GM19023 (cell line): ENCODE data around the gene ASPG.

ENCODE experiments used
- ATAC-seq: cut with Tn5 transposase; IDR thresholded peaks from one replicate; pipeline ENCODE4 v1.9.1; 2021; ENCODE audit warnings: mild to moderate bottlenecking, moderate library complexity; ENCODE audit not compliant: unreplicated experiment

Gene ASPG

GRCh38 chr14:104075530-104076151 is 9.9 kb upstream of the ASPG start:
- no peak for ATAC-seq

- ATAC-seq, result no peak
Observed at GRCh38 chr14:104076743-104077142, 8.8 kb upstream of the ASPG start.

GRCh38 chr14:104078031-104078455 is 7.5 kb upstream of the ASPG start:
- peak; percentile 70 for ATAC-seq

GRCh38 chr14:104080376-104081260 is 4.9 kb upstream of the ASPG start:
- ATAC-seq, result no peak

GRCh38 chr14:104081261-104081835 is 4.2 kb upstream of the ASPG start:
- ATAC-seq, result no peak

- no peak for ATAC-seq
Observed at GRCh38 chr14:104081951-104082464, 3.5 kb upstream of the ASPG start.

- ATAC-seq, result no peak
Observed at GRCh38 chr14:104082807-104083206, 2.7 kb upstream of the ASPG start.

- ATAC-seq, result no peak
Observed at GRCh38 chr14:104084251-104085002, 1.1 kb upstream of the ASPG start.

- ATAC-seq, result no peak
Observed at GRCh38 chr14:104085889-104086201, 345 bp downstream of the ASPG start.

- no peak for ATAC-seq
Observed at GRCh38 chr14:104086210-104086660, 735 bp downstream of the ASPG start.

- ATAC-seq, result no peak
Observed at GRCh38 chr14:104086661-104087461, 1.4 kb downstream of the ASPG start.

GRCh38 chr14:104087505-104087904 is 2.0 kb downstream of the ASPG start:
- ATAC-seq, result no peak

- no peak for ATAC-seq
Observed at GRCh38 chr14:104087981-104088850, 2.7 kb downstream of the ASPG start.

GRCh38 chr14:104090071-104090748 is 4.7 kb downstream of the ASPG start:
- ATAC-seq, result no peak

- ATAC-seq, result no peak
Observed at GRCh38 chr14:104091061-104091926, 5.8 kb downstream of the ASPG start.

- ATAC-seq, result no peak
Observed at GRCh38 chr14:104091927-104092771, 6.6 kb downstream of the ASPG start.

GRCh38 chr14:104092931-104093365 is 7.4 kb downstream of the ASPG start:
- ATAC-seq, result no peak
